ENCODE data around the gene DGKH.
A peak's percentile ranks its signal among the peaks of the same experiment; 100 is the strongest.
"Not testable (repeated sequence)": the region's sequence is repeated elsewhere in the genome, so short reads cannot be mapped to it uniquely, and the experiment has no call there.

Gene DGKH

DNA sequence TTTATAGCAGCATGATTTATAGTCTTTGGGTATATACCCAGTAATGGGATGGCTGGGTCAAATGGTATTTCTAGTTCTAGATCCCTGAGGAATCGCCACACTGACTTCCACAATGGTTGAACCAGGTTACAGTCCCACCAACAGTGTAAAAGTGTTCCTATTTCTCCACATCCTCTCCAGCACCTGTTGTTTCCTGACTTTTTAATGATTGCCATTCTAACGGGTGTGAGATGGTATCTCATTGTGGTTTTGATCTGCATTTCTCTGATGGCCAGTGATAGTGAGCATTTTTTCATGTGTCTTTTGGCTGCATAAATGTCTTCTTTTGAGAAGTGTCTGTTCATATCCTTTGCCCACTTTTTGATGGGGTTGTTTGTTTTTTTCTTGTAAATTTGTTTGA, 114.9 kb downstream of the DGKH start:
- DNase-seq (ENCODE audit: low spot score): not testable (repeated sequence)

DNA sequence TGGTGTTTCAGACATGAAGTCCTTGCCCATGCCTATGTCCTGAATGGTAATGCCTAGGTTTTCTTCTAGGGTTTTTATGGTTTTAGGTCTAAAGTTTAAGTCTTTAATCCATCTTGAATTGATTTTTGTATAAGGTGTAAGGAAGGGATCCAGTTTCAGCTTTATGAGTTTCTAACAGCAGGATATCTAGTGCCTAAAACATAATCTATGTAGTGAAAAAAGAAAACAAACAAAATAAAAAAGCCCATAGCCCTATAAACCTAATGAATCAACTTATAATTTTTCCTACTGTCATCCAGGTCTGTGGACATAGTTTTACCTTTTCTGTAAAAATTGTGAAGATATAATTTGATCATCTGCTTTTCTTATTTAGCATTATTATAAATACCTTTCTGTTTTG, 115.5 kb downstream of the DGKH start:
- not testable (repeated sequence) for DNase-seq (ENCODE audit: low spot score)

DNA sequence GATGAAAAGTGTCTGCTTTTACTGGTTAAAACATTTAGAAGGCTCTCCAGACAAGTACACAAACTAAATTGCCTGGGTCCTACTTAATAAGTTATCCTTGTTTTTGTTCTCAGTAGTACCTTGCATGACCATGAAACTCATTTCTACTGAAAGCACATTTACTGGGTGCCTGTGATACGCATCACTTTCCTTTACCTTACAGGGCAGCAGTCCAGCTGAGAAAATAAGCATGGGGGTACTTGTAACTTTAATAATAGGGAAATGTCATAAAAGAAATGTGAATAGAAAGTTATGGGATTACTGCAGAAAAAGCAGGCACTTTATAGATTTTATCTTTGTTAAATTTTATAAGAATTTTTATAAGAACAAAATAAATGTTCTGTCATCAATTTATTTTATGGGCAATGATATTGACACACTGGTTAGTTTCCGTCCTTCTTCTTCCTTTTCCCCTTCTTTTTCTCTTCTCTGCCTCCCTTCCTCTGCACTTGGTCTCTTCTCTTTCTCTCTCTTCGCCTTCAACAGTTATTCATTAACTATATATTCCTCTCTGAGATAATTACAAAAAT, 116.2 kb downstream of the DGKH start:
- no peak for DNase-seq (ENCODE audit: low spot score)

DNA sequence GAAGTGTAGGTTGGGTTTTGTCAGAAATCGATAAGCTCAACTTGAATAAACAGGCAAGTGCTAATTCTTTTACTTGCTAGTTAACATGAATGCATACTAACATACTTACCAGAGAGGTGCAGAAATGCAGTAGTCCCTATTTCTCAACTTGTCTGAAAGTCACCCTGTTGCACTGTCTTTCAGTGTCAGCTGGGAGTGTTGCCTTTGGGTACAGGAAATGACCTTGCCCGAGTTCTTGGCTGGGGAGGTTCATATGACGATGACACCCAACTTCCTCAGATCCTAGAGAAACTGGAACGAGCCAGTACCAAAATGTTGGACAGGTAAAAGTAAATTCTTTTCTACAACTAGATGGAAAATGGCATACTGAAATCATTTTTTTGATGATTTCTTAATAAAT, 120.0 kb downstream of the DGKH start:
- DNase-seq (ENCODE audit: low spot score): no peak

DNA sequence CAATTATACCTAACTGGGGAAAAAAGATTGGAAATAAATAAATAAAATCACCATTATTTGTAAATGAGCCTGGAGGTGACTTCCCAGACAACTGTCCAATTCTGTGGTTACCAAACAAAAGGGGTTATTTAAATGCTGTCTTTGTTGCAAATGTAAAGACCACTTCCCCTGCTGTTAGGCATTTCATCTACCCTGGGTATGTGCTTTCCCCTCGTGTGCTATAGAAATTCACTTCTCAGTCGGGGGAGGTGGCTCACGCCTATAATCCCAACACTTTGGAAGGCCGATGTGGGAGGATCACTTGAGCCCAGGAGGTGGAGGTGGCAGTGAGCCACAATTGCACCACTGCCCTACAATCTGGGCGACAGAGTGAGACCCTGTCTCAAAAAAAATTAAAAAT, 121.6 kb downstream of the DGKH start:
- DNase-seq (ENCODE audit: low spot score): no peak

DNA sequence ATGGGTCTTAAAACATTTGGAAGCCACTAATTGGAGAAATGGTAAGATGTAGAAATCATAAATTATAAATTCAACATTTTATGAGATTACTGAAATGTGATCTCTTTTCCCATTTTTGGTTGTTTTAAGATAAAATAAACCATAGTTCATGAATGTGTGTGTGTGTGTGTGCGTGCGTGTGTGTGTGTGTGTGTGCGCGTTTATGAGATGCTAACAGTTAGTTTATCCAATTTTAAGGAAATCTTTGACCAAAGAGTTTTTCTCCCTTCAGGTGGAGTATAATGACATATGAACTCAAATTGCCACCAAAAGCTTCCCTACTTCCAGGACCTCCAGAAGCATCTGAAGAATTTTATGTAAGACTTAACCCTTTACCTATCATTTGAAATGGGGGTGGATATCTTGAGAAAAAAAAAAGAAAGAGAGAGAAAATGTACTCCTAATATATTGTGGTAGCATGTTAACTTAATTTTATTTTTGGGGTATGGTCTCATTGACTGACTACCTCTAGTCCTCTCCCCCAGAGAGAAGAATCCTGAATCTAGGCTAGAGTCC, 125.4 kb downstream of the DGKH start:
- DNase-seq (ENCODE audit: low spot score): no peak

DNA sequence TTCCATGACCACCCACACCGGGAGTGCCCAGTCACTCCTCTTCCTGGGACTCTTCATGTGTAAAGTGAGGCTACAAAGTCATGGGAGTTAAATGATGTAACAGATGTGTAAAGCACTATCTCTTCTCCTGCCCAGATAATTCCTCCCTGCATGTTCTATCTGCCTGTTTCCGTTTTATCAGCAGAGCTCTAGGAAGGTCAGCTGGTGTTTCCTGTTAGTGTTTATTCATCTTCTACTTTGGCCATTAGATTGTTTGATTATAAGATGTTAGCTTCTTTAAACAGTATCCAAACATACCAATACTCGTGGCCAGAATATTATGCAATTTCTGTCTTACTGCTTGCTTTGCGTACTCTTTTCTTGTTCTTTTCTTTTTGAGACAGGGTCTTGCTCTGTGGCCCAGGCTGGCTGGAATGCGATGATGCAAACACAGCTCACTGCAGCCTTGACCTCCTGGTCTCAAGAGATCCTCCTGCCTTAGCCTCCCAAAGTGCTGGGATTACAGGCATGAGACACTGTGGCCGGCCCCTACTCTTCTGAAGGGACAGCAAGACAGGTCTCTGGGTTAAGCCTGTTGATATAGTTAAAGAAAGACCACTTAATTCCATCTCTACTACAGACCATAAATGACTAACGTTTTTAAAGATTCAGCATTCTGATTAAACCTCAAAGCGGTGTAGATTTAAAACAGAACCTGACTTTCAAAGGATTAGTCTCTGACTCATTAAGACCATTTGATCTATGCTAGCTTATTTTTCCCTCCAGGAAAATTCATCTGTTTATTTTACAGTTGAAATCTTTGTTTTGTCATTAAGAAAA, 126.1 kb downstream of the DGKH start:
- no peak for DNase-seq (ENCODE audit: low spot score)

DNA sequence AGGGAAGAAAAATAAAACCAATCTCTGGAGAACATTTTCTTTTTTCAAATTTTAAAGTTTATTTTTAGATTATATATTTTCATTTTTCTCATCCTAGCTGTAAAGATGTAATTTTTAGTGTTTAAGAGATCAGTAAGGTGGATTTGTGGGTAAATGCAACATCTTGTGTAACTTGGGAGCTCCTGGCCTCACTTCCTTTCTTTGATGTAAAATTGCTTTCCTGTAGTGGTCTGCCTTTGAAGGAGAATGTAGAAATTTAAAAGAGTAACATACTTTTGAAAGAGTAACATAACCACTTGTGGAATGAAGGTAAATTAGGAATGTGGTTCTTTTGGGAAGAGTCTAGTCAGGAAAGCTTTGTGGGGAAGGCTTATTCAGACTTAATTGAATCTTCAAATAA, 127.8 kb downstream of the DGKH start:
- no peak for DNase-seq (ENCODE audit: low spot score)

DNA sequence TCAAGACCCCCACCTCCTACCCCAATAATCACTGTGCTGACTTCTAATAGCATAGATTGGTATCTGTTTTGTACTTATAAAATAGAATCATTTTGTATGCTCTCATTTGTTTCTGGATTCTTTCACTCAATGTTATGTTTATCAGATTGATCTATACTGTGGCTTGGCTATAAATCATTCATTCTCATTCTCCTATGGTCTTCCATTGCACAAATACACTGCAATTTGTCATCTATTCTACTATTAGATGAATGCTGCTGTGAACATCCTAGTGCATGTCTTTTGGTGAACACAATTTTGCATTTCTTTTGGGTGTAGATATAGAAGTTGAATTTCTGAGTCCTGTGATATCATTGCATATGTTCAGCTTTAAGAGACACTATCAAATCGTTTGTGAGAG, 128.7 kb downstream of the DGKH start:
- no peak for DNase-seq (ENCODE audit: low spot score)

DNA sequence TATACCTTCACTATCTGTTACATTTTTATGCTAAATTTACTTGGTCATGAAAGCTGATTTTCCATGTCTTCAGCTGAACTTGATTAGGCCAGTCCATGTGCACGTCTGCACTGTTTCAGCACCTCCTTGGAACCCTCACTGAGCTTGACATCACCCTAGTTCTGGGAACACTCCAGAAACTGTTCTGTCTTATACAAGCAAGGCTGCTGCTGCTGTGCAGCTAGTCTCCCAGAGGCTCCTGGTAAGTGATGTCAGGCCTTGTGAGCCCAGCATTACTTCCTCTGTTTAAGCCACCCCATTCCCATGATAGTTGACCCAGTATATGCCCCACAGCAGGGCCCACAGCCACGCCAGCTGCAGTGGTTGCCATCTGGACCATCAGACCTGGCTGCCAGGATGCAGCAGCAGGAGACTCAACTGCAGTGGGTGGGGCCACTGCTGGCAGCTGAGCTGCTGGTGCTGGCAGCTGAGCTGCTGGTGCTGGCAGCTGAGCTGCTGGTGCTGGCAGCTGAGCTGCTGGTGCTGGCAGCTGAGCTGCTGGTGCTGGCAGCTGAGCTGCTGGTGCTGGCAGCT, 133.0 kb downstream of the DGKH start:
- no peak for DNase-seq (ENCODE audit: low spot score)

DNA sequence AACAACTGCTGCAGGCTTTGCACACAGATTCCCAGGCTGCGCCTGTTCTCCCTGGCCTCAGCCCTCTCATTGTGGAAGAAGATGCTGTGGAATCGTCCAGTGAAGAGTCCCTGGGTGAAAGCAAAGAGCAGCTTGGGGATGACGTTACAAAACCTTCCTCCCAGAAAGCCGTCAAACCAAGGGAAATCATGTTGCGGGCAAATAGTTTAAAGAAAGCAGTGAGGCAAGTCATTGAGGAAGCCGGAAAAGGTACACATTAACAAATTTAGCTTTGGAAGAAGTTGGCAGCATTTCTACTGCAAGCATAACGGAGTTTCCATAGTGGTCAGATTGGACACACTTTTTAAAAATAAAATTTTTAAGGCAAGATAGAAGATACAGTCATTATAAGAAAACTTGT, 140.6 kb downstream of the DGKH start:
- no peak for DNase-seq (ENCODE audit: low spot score)

DNA sequence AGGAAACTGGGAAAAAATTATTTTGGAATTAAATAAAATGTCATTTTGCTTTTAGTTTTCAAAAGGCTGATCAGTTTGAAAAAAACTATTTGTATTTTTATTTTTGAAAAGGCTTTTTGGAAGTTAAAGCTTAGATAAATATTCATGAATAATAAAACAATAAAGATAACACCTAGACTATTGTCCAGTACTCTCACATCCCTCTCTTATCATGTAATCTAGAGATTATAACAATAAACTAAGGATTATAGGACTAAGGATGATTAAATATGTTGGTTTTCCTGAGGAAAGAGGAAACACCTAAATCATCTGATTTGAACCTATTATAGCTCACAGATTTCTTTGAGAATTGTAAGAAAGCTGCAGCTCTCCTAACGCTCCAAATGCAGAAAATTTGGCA, 142.1 kb downstream of the DGKH start:
- DNase-seq (ENCODE audit: low spot score): no peak

DNA sequence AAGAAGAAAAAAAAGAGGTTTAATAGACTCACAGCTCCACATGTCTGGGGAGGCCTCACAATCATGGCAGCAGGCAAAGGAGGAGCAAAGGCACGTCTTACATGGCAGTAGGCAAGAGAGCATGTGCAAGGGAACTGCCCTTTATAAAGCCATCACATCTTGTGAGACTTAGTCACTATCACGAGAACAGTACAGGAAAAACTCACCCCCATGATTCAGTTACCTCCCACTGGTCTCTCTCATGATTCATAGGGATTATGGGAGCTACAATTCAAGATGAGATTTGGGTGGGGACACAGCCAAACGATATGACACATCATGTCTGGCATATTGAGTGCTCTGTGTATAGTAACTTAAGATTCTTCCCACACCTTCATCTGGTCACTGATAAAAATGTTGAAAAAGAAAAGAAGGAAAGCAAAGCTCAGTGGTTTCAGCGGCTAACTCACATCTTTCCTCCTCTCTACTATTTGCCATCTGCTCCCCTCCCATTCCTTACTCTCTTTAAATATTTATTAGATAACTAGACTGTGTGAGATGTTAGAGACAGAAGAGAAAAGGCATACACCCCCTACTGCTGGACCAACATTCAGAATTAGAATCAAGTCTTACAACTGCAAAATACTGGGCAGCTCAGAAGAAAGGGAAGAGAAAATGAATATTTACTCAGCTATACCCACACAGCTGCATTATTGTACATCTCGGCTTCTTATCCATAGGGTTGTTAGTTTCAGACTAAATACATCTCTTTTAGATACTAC, 163.4 kb downstream of the DGKH start:
- DNase-seq (ENCODE audit: low spot score): no peak

DNA sequence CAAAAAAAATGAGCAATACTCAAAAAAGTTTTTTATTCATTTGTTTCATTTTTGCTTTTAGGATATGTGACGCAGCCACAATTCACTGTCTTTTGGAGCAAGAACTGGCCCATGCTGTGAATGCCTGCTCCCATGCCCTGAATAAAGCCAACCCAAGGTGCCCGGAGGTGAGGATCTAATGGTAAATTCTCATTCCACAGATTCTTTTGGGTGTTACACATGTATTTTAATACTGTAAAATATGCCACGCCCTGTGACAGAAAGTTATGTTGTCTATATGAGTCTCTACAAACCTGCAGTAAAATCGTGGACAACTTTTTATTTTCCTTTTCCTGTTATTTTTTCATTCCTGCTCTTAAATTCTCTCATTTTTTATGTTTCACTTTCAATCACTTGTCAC, 166.0 kb downstream of the DGKH start:
- no peak for DNase-seq (ENCODE audit: low spot score)

DNA sequence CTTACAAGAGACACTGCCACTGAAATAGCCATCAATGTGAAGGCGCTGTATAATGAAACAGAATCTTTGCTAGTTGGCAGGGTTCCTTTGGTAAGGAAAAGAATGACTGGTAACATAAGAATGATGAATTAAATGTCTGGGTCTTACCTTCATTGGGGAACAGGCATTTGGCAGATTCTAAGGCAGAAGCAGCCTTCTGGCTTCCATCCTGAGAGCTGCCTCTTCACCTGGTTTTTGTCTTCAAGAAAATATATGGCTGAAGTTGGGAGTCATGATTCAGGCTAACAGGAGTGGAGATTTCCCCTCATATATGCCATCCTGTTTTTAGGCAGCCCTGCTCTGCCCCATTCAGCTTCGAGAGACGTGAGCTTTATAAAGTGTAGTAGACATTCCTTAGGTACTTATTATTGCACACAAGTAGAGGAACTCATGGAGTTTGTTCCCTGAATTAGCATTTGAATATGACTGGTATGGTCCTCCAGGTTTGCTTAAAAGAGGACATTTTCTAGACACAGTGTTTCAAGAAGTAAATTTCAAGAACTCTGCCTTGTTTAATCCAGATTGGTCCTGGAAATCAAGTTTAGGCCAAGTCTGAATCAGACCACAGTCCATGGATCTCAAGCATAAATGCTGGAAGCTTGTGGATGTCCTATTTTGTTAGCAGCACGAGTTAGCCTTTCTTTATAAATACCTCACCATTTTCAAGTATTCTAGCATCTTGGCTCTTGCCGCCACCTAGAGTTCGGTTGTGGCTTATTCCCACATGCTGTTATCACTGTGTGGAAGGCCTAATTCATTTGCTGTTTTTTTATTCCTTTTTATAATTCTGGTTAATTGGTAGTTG, 167.4 kb downstream of the DGKH start:
- peak; percentile 9 for DNase-seq (ENCODE audit: low spot score)

DNA sequence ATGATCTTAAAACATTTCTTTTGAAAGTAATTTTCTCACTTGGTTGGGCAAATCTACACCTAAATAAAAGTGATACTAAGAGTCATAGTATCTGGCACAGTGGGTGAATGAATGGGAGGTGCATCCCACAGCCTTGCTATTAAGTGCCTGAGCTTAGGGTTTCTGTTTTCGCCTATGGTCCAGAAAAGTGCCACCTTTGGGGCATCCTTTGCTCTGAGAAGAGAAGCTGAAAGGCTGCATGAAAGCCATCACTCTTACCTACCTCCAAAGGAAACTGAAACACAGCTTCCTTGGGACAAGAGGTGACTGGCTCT, 167.9 kb downstream of the DGKH start:
- no peak for DNase-seq (ENCODE audit: low spot score)

DNA sequence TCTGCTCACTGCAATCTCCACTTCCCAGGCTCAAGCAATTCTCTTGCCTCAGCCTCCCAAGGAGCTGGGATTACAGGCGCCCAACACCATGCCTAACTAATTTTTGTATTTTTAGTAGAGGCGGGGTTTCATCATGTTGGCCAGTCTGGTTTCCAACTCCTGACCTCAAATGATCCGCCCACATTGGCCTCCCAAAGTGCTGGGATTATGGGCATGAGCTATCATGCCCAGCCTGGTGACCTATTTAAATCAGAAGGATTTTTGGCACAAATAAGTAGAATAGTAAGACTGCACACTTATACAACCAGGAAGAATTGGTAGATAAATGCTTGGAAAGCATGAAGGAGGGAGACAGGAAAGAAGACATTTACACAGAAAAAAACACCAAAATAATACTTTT, 170.1 kb downstream of the DGKH start:
- DNase-seq (ENCODE audit: low spot score): no peak

DNA sequence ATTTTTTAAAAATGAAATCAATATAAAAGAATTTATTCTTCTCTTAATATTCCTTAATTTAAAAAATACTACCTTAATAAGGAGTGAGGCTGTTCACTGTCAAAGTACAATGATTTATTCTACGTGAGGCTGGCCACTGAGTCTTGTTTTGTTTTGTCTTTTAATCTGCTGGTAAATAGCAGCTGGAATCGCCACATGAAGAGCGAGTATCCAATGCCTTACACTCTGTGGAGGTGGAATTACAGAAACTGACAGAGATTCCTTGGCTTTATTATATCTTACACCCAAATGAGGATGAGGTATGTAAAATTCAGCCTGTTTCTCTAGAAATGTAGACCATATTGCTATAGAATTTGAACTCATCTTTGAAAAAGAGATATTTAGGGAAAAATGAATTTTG, 170.6 kb downstream of the DGKH start:
- DNase-seq (ENCODE audit: low spot score): no peak

DNA sequence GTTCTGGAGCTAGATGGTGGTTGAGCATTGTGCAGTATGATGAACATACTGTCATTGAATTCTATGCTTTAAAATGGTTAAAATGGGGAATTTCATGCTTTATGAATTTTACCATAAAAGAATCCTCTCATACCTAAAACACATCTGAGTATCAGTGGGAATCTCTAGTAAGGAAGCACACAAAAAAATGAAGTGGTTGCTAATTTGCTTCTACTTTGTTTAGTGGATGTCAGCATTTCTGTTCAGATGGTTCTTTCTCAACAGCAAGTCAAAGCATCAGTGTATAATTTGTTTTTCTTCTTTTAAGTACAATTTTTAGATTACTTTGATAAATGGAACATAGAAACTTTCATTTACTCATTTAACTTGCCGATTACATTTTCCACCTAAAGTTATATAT, 171.4 kb downstream of the DGKH start:
- no peak for DNase-seq (ENCODE audit: low spot score)

DNA sequence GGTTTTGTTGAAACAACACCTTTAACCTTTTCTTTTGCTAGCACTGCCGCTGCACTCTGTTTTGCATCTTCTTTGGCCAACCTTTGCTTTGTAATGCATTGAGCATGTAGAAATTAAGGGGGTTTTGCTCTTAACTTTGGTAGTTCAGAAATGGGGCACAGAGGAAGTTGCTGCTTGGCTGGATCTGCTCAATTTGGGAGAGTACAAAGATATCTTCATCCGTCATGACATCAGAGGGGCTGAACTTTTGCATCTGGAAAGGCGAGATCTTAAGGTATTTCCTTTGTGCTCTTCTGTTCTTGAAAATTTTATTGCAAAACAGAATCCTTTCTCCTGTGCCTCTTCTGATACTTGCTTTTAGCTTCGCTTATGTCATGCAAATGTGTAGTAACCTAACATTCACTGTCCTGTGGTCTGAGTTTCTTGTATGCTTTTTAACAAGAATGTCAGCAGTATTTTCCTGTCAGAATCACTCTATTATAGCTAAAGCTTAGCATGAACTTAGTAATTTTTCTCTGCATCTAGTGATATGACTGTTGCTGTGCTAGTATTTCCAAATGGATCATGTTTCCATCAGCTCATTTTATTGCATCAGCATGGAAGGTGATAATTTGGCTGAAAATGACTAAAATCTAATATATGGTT, 172.8 kb downstream of the DGKH start:
- no peak for DNase-seq (ENCODE audit: low spot score)

DNA sequence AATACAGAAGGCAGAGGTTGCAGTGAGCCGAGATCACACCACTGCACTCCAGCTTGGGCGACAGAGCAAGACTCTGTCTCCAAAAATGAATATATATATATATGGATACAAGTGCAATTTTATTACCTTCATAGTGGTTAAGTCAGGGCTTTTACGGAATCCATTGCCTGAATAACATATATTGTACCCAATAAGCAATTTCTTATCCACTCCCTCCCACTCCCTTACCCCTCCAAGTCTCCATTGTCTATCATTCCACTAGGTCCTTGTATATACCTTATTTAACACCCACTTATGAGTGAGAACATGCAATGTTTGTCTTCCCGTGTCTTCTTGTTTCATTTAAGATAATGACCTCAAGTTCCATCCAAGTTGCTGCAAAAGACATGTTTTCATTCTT, 175.2 kb downstream of the DGKH start:
- DNase-seq (ENCODE audit: low spot score): no peak
